GM12878 (cell line): ENCODE results near the gene PCID2. TPM values are rescaled to one million over a fixed set of nuclear protein-coding genes. Genes with fewer than 3 reads are reported as not detected.

Source experiments
- ATAC-seq: fragments of 200-7000 bp; cut with Tn5 transposase; 3 replicates; pipeline ENCODE4 v1.9.1; 2020; ENCODE audit warnings: mild to moderate bottlenecking, moderate library complexity
- BruUV-seq: library from RNA; stranded (reverse); fragments of 400-500 nt; replicated peaks from 2 replicates; lab custom pipeline; 2021; lab: Mats Ljungman, UMichigan
- CTCF ChIA-PET: fragments of 300-600 bp; sonication (Branson Sonifier 250); formaldehyde crosslinking; extraction: SDS; loops from one replicate; lab custom pipeline; 2021; ENCODE audit warnings: inconsistent platforms; lab: Yijun Ruan, JAX
- POLR2A ChIA-PET: fragments of 350-600 bp; formaldehyde crosslinking; extraction: SDS; loops from one replicate; lab custom pipeline; 2021; ENCODE audit warnings: inconsistent platforms; lab: Charles Lee
- RAD21 ChIA-PET: fragments of 300-600 bp; sonication (Branson Sonifier 250); formaldehyde crosslinking; loops from one replicate; lab custom pipeline; 2023; ENCODE audit warnings: antibody characterized with exemption; ENCODE audit not compliant: unreplicated experiment; lab: Charles Lee
- SMC1A ChIA-PET: fragments of 300-600 bp; sonication (Branson Sonifier 250); formaldehyde crosslinking; loops from one replicate; lab custom pipeline; 2023; ENCODE audit not compliant: unreplicated experiment, uncharacterized antibody; lab: Charles Lee
- DNase-seq: peaks from one replicate; pipeline ENCODE4 v3.0.0-alpha.2; 2011; ENCODE audit warnings: low read depth, low spot score
- FAIRE-seq: peaks from 3 replicates; lab custom pipeline; 2011; peaks lifted over from hg19 to GRCh38; lab: Jason Lieb, UNC
- H2AFZ ChIP-seq: 2 replicates; pipeline ENCODE4 v1.6.0; 2011; ENCODE audit warnings: low read depth, low read length, control low read depth; ENCODE audit not compliant: control insufficient read depth
- H3K27ac ChIP-seq: 2 replicates; pipeline ENCODE4 v1.5.1; 2011; ENCODE audit warnings: control low read depth; ENCODE audit not compliant: control insufficient read depth, insufficient read depth
- H3K27me3 ChIP-seq, 2 experiments: replicated peaks in 1 of 2; 2 replicates each; pipeline versions ENCODE4 v1.6.0 to v1.6.1; 2011; ENCODE audit warnings: low read length in 1 of 2; ENCODE audit not compliant: control insufficient read depth in 2 of 2, insufficient read depth in 2 of 2
- H3K36me3 ChIP-seq, 2 experiments: 2 replicates each; pipeline ENCODE4 v1.5.1; 2011; ENCODE audit warnings: low read length in 1 of 2; ENCODE audit not compliant: control insufficient read depth in 2 of 2, insufficient read depth in 2 of 2
- H3K4me1 ChIP-seq: 2 replicates; pipeline ENCODE4 v1.6.1; 2011; ENCODE audit warnings: mild to moderate bottlenecking, low read length, moderate library complexity, mixed read lengths; ENCODE audit not compliant: control insufficient read depth, insufficient read depth
- H3K4me2 ChIP-seq: 2 replicates; pipeline ENCODE4 v1.6.0; 2011; ENCODE audit warnings: control low read depth; ENCODE audit not compliant: control insufficient read depth, insufficient read depth
- H3K4me3 ChIP-seq: fragments of 200-600 bp; sonication (generic); 2 replicates; pipeline ENCODE4 v1.5.1; 2016
- H3K79me2 ChIP-seq: 2 replicates; pipeline ENCODE4 v1.6.0; 2011; ENCODE audit warnings: low read length; ENCODE audit not compliant: control insufficient read depth, insufficient read depth
- H3K9ac ChIP-seq: 2 replicates; pipeline ENCODE4 v1.8.0; 2011; ENCODE audit warnings: low read length, control low read depth, mixed read lengths; ENCODE audit not compliant: control insufficient read depth, insufficient read depth
- H3K9me3 ChIP-seq: replicated peaks from 3 replicates; pipeline ENCODE4 v1.5.1; 2011; ENCODE audit warnings: mild to moderate bottlenecking, low read length; ENCODE audit not compliant: control insufficient read depth, insufficient read depth
- H4K20me1 ChIP-seq: 2 replicates; pipeline ENCODE4 v1.6.0; 2011; ENCODE audit not compliant: control insufficient read depth, insufficient read depth
- BMI1 ChIP-seq: fragments of 450-650 bp; IDR thresholded peaks from 2 replicates; pipeline ENCODE4 v1.6.1; 2016; ENCODE audit warnings: mild to moderate bottlenecking, moderate library complexity, borderline replicate concordance
- CREB1 ChIP-seq: IDR thresholded peaks from 2 replicates; pipeline ENCODE4 v1.6.1; 2012; ENCODE audit warnings: low read depth, mild to moderate bottlenecking, inconsistent platforms
- ESRRA ChIP-seq: IDR thresholded peaks from 2 replicates; pipeline ENCODE4 v1.6.1; 2012; ENCODE audit warnings: mild to moderate bottlenecking, low read length, improper control_type of control experiment
- MEF2B ChIP-seq: fragments of 450-650 bp; IDR thresholded peaks from 2 replicates; pipeline ENCODE4 v1.6.1; 2018; ENCODE audit warnings: mild to moderate bottlenecking, moderate library complexity; ENCODE audit not compliant: partially characterized antibody, poor library complexity, severe bottlenecking
- NFXL1 ChIP-seq: fragments of 450-650 bp; IDR thresholded peaks from 2 replicates; pipeline ENCODE4 v1.6.1; 2017; ENCODE audit warnings: antibody characterized with exemption, mild to moderate bottlenecking, borderline replicate concordance
- NFYB ChIP-seq: IDR thresholded peaks from 2 replicates; pipeline ENCODE4 v1.6.1; 2011; ENCODE audit warnings: low read depth, mild to moderate bottlenecking, low read length, improper control_type of control experiment, moderate library complexity; ENCODE audit not compliant: insufficient read depth
- SMARCA5 ChIP-seq: fragments of 450-650 bp; IDR thresholded peaks from 2 replicates; pipeline ENCODE4 v1.6.1; 2017; ENCODE audit warnings: mild to moderate bottlenecking
- YBX1 ChIP-seq: fragments of 450-650 bp; IDR thresholded peaks from 2 replicates; pipeline ENCODE4 v1.6.1; 2016; ENCODE audit warnings: antibody characterized with exemption
- ZNF217 ChIP-seq: fragments of 450-650 bp; IDR thresholded peaks from 2 replicates; pipeline ENCODE4 v1.6.1; 2017; ENCODE audit warnings: antibody characterized with exemption, mild to moderate bottlenecking
- ZNF592 ChIP-seq: fragments of 450-650 bp; IDR thresholded peaks from 2 replicates; pipeline ENCODE4 v1.6.1; 2017; ENCODE audit warnings: mild to moderate bottlenecking, moderate library complexity
- ZZZ3 ChIP-seq: IDR thresholded peaks from 2 replicates; pipeline ENCODE4 v1.6.1; 2011; ENCODE audit warnings: low read depth; ENCODE audit not compliant: control insufficient read depth, insufficient read length
- WGBS: methylation state at CpG from one replicate; pipeline ENCODE4 v1.1.6; 2016; ENCODE audit warnings: low lambda C conversion rate; ENCODE audit not compliant: insufficient replicate concordance, insufficient coverage; ENCODE audit errors: missing lambda C conversion rate; 5-methylcytosine and 5-hydroxymethylcytosine counted together
- in situ Hi-C: fragments of 300-500 bp; cut with MboI; formaldehyde crosslinking; loops from 9 replicates; pipeline ENCODE4 v1.14.3; 2018; ENCODE audit warnings: mixed read lengths
- intact Hi-C: fragments of 100-400 bp; cut with micrococcal nuclease; formaldehyde crosslinking; loops from one replicate; pipeline ENCODE4 v1.14.2; 2022; ENCODE audit not compliant: unreplicated experiment
- polyA plus RNA-seq, 11 experiments: library from polyadenylated mRNA; depleted of rRNA in 4 of 11; unstranded in 6 of 11; stranded (reverse) in 5 of 11; fragments of >200 nt; fragmentation: Nextera tagmentation in 4 of 11; fragmentation: Illumina TruSeq in 1 of 11; extraction: Ambion mirVana in 4 of 11; extraction: Trizol in 1 of 11; gene quantifications; 1 replicate in 1 of 11; 2 replicates in 10 of 11; pipeline versions ENCODE4 v1.2.1 to v1.2.3, GENCODE V29; 2011 to 2016; ENCODE audit warnings: inconsistent platforms in 2 of 11, missing spikeins in 2 of 11, low read depth in 1 of 11
- total RNA-seq, 4 experiments: library from RNA; depleted of rRNA in 3 of 4; stranded (reverse); fragments of >200 nt in 3 of 4; fragmentation: Illumina TruSeq in 1 of 4; extraction: Trizol in 1 of 4; gene quantifications; 2 replicates each; pipeline versions ENCODE4 v1.2.1 to v1.2.3, GENCODE V29; 2013 to 2021

Gene PCID2
- total and polyA plus RNA-seq, 10 of the 15 experiments (the other 5 are each of a cell fraction or from before 2014, with no cell fraction given) = 37.0 to 98.1 (median 58.3) TPM

GRCh38 chr13:113161433-113161832 is 47.0 kb downstream of the PCID2 start:
- no peaks in the 10 kb centered on the region for H3K4me1 ChIP-seq

More at GRCh38 chr13:113161433-113161832, 47.0 kb downstream of the PCID2 start:
- ATAC-seq (no peak), DNase-seq (no peak), FAIRE-seq (no peak)
- no peak overlapping the region for H3K27ac ChIP-seq
- BruUV-seq = no TSS peak
- H3K4me3 ChIP-seq = no peak overlapping the region
- no peak for TF ChIP-seq BMI1
- no peak for TF ChIP-seq SMARCA5
- TF ChIP-seq YBX1 = no peak
- no peak for TF ChIP-seq ESRRA
- TF ChIP-seq ZNF592 = no peak
- no peak for TF ChIP-seq ZNF217
- TF ChIP-seq MEF2B = no peak
- TF ChIP-seq NFYB = no peak
- TF ChIP-seq NFXL1 = no peak
- no peak for TF ChIP-seq CREB1
- TF ChIP-seq ZZZ3 = no peak
- no peak overlapping the region for H3K4me2 ChIP-seq
- no peak overlapping the region for H3K9ac ChIP-seq
- CTCF ChIA-PET = no interaction called here
- intact Hi-C loops (no loop called here), in situ Hi-C loops (no loop called here)
- H3K9me3 ChIP-seq = no peaks in the 10 kb centered on the region; the same call in 2 of the 3 replicates
- no peaks in the 10 kb centered on the region for H3K36me3 ChIP-seq
- RAD21 ChIA-PET = no interaction called here
- 68% methylated on average over 11 of the region's 16 CpGs for WGBS
- H2AFZ ChIP-seq = no peak overlapping the region
- SMC1A ChIA-PET = no interaction called here
- POLR2A ChIA-PET = no interaction called here
- no peaks in the 10 kb centered on the region for H3K79me2 ChIP-seq
- no peaks in the 10 kb centered on the region for H4K20me1 ChIP-seq
- no peaks in the 10 kb centered on the region for H3K27me3 ChIP-seq
